SK-N-SH (cell line): ENCODE results near the gene TMX1.

Experiments
- EP300 ChIP-seq, 2 experiments: IDR thresholded peaks; 2 replicates each; pipeline versions ENCODE4 v1.4.0 to v1.6.1; 2012; ENCODE audit warnings: borderline replicate concordance in 1 of 2, low read depth in 1 of 2, low read length in 1 of 2
- SMC3 ChIP-seq: IDR thresholded peaks from 2 replicates; pipeline ENCODE4 v1.6.1; 2012; ENCODE audit warnings: low read depth, low read length, improper control_type of control experiment
- TF ChIP-seq, protein P1 (sequence below): fragments of 200-600 bp; sonication (generic); IDR thresholded peaks from 2 replicates; pipeline ENCODE4 v1.6.1; 2017; ENCODE audit warnings: antibody characterized with exemption, mild to moderate bottlenecking, moderate library complexity
- TF ChIP-seq, protein P2 (sequence below): IDR thresholded peaks from 2 replicates; pipeline ENCODE4 v1.6.1; 2012; ENCODE audit warnings: mild to moderate bottlenecking, low read depth, low read length, moderate library complexity
- TF ChIP-seq, protein P3 (sequence below): fragments of 150-350 bp; IDR thresholded peaks from 2 replicates; pipeline ENCODE4 v1.6.1; 2017; ENCODE audit warnings: antibody characterized with exemption, low read length, low read depth, borderline replicate concordance

DNA sequence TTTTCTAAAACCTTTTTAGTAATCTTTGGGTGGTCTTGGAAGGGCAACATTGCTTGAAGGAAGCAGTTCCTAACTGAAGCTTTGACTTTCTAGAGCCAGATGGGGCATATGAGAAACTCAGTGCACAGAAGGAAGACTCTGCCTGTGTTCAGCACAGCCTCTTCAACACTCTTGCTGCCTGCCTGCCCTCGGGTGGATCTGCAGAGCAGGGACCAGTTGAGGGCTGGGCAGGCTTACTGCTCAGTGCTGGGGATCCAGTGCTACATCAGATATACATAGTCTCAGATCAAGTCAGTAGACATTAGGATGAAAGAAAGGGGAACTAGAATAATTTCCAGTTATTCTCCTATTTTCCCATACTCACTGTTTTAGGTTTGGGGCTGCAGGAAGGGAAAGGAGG lies 29.5 kb upstream of the TMX1 start:
- TF ChIP-seq, protein P1, sequence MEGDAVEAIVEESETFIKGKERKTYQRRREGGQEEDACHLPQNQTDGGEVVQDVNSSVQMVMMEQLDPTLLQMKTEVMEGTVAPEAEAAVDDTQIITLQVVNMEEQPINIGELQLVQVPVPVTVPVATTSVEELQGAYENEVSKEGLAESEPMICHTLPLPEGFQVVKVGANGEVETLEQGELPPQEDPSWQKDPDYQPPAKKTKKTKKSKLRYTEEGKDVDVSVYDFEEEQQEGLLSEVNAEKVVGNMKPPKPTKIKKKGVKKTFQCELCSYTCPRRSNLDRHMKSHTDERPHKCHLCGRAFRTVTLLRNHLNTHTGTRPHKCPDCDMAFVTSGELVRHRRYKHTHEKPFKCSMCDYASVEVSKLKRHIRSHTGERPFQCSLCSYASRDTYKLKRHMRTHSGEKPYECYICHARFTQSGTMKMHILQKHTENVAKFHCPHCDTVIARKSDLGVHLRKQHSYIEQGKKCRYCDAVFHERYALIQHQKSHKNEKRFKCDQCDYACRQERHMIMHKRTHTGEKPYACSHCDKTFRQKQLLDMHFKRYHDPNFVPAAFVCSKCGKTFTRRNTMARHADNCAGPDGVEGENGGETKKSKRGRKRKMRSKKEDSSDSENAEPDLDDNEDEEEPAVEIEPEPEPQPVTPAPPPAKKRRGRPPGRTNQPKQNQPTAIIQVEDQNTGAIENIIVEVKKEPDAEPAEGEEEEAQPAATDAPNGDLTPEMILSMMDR, result no peak
- TF ChIP-seq SMC3 (no peak), EP300 (IDR thresholded peaks at IDR 0.05; ENCODE audit: borderline replicate concordance in 1 of 2, low read depth in 1 of 2, low read length in 1 of 2) (no peak)
- TF ChIP-seq, protein P2, sequence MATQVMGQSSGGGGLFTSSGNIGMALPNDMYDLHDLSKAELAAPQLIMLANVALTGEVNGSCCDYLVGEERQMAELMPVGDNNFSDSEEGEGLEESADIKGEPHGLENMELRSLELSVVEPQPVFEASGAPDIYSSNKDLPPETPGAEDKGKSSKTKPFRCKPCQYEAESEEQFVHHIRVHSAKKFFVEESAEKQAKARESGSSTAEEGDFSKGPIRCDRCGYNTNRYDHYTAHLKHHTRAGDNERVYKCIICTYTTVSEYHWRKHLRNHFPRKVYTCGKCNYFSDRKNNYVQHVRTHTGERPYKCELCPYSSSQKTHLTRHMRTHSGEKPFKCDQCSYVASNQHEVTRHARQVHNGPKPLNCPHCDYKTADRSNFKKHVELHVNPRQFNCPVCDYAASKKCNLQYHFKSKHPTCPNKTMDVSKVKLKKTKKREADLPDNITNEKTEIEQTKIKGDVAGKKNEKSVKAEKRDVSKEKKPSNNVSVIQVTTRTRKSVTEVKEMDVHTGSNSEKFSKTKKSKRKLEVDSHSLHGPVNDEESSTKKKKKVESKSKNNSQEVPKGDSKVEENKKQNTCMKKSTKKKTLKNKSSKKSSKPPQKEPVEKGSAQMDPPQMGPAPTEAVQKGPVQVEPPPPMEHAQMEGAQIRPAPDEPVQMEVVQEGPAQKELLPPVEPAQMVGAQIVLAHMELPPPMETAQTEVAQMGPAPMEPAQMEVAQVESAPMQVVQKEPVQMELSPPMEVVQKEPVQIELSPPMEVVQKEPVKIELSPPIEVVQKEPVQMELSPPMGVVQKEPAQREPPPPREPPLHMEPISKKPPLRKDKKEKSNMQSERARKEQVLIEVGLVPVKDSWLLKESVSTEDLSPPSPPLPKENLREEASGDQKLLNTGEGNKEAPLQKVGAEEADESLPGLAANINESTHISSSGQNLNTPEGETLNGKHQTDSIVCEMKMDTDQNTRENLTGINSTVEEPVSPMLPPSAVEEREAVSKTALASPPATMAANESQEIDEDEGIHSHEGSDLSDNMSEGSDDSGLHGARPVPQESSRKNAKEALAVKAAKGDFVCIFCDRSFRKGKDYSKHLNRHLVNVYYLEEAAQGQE, result no peak
- TF ChIP-seq, protein P3, sequence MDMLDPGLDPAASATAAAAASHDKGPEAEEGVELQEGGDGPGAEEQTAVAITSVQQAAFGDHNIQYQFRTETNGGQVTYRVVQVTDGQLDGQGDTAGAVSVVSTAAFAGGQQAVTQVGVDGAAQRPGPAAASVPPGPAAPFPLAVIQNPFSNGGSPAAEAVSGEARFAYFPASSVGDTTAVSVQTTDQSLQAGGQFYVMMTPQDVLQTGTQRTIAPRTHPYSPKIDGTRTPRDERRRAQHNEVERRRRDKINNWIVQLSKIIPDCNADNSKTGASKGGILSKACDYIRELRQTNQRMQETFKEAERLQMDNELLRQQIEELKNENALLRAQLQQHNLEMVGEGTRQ, result no peak
